PC-9 (cell line): ENCODE data around the gene PLCD3. TPM values are rescaled to one million over a fixed set of nuclear protein-coding genes. Genes with fewer than 3 reads are reported as not detected.

Source experiments
- BruUV-seq: library from RNA; stranded (reverse); fragments of 400-500 nt; replicated peaks from 2 replicates; lab custom pipeline; 2021; lab: Mats Ljungman, UMichigan
- CTCF ChIA-PET: fragments of 300-600 bp; sonication (Branson Sonifier 250); formaldehyde crosslinking; loops from one replicate; lab custom pipeline; 2022; ENCODE audit warnings: antibody characterized with exemption; lab: Charles Lee
- POLR2A ChIA-PET: fragments of 300-600 bp; sonication (Branson Sonifier 250); formaldehyde crosslinking; loops from one replicate; lab custom pipeline; 2022; ENCODE audit warnings: antibody characterized with exemption; ENCODE audit not compliant: unreplicated experiment; lab: Charles Lee
- DNase-seq, 2 experiments: peaks; one replicate each; pipeline versions ENCODE4 v3.0.0 to v3.0.0-alpha.2; 2015 to 2022; ENCODE audit warnings: mixed read lengths in 1 of 2
- H2AFZ ChIP-seq: fragments of 200-600 bp; sonication (generic); 2 replicates; pipeline ENCODE4 v1.8.1; 2017; ENCODE audit warnings: antibody characterized with exemption
- H3F3A ChIP-seq: fragments of 200-600 bp; sonication (generic); 2 replicates; pipeline ENCODE4 v1.8.1; 2017; ENCODE audit warnings: antibody characterized with exemption, mild to moderate bottlenecking, low read depth; ENCODE audit not compliant: insufficient read depth
- H3K27ac ChIP-seq: fragments of 200-600 bp; sonication (generic); 2 replicates; pipeline ENCODE4 v1.6.1; 2016; ENCODE audit warnings: mixed run types
- H3K27me3 ChIP-seq: fragments of 200-600 bp; sonication (generic); 2 replicates; pipeline ENCODE4 v1.6.1; 2016; ENCODE audit warnings: low read depth, mixed run types; ENCODE audit not compliant: insufficient read depth
- H3K36me3 ChIP-seq: fragments of 200-600 bp; sonication (generic); 2 replicates; pipeline ENCODE4 v1.6.1; 2016; ENCODE audit warnings: low read depth, mixed run types
- H3K4me1 ChIP-seq: fragments of 200-600 bp; sonication (generic); replicated peaks from 2 replicates; pipeline ENCODE4 v1.6.1; 2016; ENCODE audit warnings: mixed run types; ENCODE audit not compliant: insufficient read depth
- H3K4me2 ChIP-seq: fragments of 200-600 bp; sonication (generic); 2 replicates; pipeline ENCODE4 v1.6.1; 2017; ENCODE audit warnings: mixed run types
- H3K4me3 ChIP-seq: fragments of 200-600 bp; sonication (generic); 2 replicates; pipeline ENCODE4 v1.6.1; 2016; ENCODE audit warnings: mixed run types
- H3K79me2 ChIP-seq: fragments of 200-600 bp; sonication (generic); 2 replicates; pipeline ENCODE4 v1.6.1; 2017; ENCODE audit warnings: low read depth, mixed run types
- H3K9me2 ChIP-seq: fragments of 200-600 bp; sonication (generic); 2 replicates; pipeline ENCODE4 v1.8.1; 2017; ENCODE audit warnings: mild to moderate bottlenecking; ENCODE audit not compliant: insufficient read depth
- H3K9me3 ChIP-seq: fragments of 200-600 bp; sonication (generic); 2 replicates; pipeline ENCODE4 v1.8.1; 2016; ENCODE audit warnings: low read depth; ENCODE audit not compliant: insufficient read depth
- H4K20me1 ChIP-seq: fragments of 200-600 bp; sonication (generic); 2 replicates; pipeline ENCODE4 v1.8.1; 2017; ENCODE audit not compliant: insufficient read depth
- CTCF ChIP-seq: fragments of 200-600 bp; sonication (generic); conservative IDR thresholded peaks from 2 replicates; pipeline ENCODE4 v1.6.1; 2017; ENCODE audit warnings: mixed run types, antibody characterized with exemption, mild to moderate bottlenecking, moderate library complexity
- EZH2 ChIP-seq: fragments of 200-600 bp; sonication (generic); IDR thresholded peaks from 2 replicates; pipeline ENCODE4 v1.8.0; 2017; ENCODE audit warnings: antibody characterized with exemption, low read depth
- intact Hi-C: fragments of 100-400 bp; cut with micrococcal nuclease; formaldehyde crosslinking; loops from one replicate; pipeline ENCODE4 v1.10.0; 2022; ENCODE audit not compliant: unreplicated experiment
- total RNA-seq: library from RNA; stranded (reverse); gene quantifications from 2 replicates; pipeline ENCODE4 v1.2.3, GENCODE V29; 2021

Gene PLCD3
- total RNA-seq, 1 experiment from 2014 or later, result 92.4 TPM

- Histone ChIP-seq H3K4me2 (peak overlapping the region; percentile 82), H3K79me2 (peaks cover 83% of the 10 kb centered on the region), H3K36me3 (peaks cover 15% of the 10 kb centered on the region)
Measured at GRCh38 chr17:45155029-45155428, 22.7 kb upstream of the PLCD3 start.

GRCh38 chr17:45150911-45151809 lies 18.8 kb upstream of the PLCD3 start:
- H4K20me1 ChIP-seq, result no peaks in the 10 kb centered on the region
- no TSS peak for BruUV-seq
- H3F3A ChIP-seq, result peaks cover 59% of the 10 kb centered on the region
- H2AFZ ChIP-seq, result no peak overlapping the region
- H3K79me2 ChIP-seq, result peaks cover 65% of the 10 kb centered on the region
- no peak for DNase-seq
- H3K4me1 ChIP-seq, result peaks cover 41% of the 10 kb centered on the region
- ChIA-PET CTCF (interaction anchor here (0.5 to 5.7 kb wide), 10 partner anchors 8 to 274 kb away, joined by 3 to 66 read pairs (median 5); partner anchors contain the start of genes ACBD4 and HEXIM2), POLR2A (interaction anchor here (0.5 to 0.7 kb wide), 7 partner anchors 10 to 896 kb away, joined by 3 to 13 read pairs (median 7); partner anchors contain the start of gene HEXIM2)
- peak overlapping the region; percentile 88 for H3K4me2 ChIP-seq
- H3K27ac ChIP-seq, result peak overlapping the region; percentile 66
- intact Hi-C loops, result no loop called here
- H3K9me3 ChIP-seq, result no peaks in the 10 kb centered on the region
- H3K9me2 ChIP-seq, result no peaks in the 10 kb centered on the region
- no peaks in the 10 kb centered on the region for H3K27me3 ChIP-seq
- TF ChIP-seq EZH2, result no peak
- TF ChIP-seq CTCF, result no peak
- H3K36me3 ChIP-seq, result peaks cover 12% of the 10 kb centered on the region; the same call in 1 of the 2 replicates
- peak overlapping the region; percentile 86 for H3K4me3 ChIP-seq

More at GRCh38 chr17:45155029-45155428, 22.7 kb upstream of the PLCD3 start:
- Histone ChIP-seq H2AFZ (no peak overlapping the region), H3K27me3 (no peaks in the 10 kb centered on the region), H3K4me1 (peaks cover 72% of the 10 kb centered on the region), H3K9me3 (no peaks in the 10 kb centered on the region), H3K9me2 (no peaks in the 10 kb centered on the region), H3K4me3 (peak overlapping the region; percentile 36; the same call in 1 of the 2 replicates), H4K20me1 (no peaks in the 10 kb centered on the region; the same call in 1 of the 2 replicates), H3F3A (peaks cover 74% of the 10 kb centered on the region), H3K27ac (peak overlapping the region; percentile 75)
- intact Hi-C loops, result no loop called here
- DNase-seq, result peak in 1 of 2 experiments; percentile 74
- ChIA-PET CTCF (interaction anchor here (0.6 to 2.3 kb wide), 8 partner anchors 16 to 270 kb away, joined by 4 to 37 read pairs (median 16); partner anchors contain the start of gene ACBD4), POLR2A (interaction anchor here (0.5 to 1.4 kb wide), 8 partner anchors 14 to 269 kb away, joined by 3 to 41 read pairs (median 8); partner anchors contain the start of gene C1QL1)
- BruUV-seq, result no TSS peak
- TF ChIP-seq EZH2 (no peak), CTCF (0 out of 2 replicates have a peak, but pooled peaks have one; percentile 21)
